AG09309 (cell line): Measurements from ENCODE around the gene AUH.

ENCODE experiments used
- DNase-seq: peaks from one replicate; pipeline ENCODE4 v3.0.0-alpha.2; 2010; ENCODE audit warnings: low read depth
- H3K4me3 ChIP-seq: 2 replicates; pipeline ENCODE4 v1.5.1; 2011; ENCODE audit warnings: mild to moderate bottlenecking, low read depth, low read length, moderate library complexity; ENCODE audit not compliant: control insufficient read depth
- TF ChIP-seq, protein P1 (sequence below): IDR thresholded peaks from 2 replicates; pipeline ENCODE4 v1.5.1; 2011; ENCODE audit warnings: mild to moderate bottlenecking, low read depth, low read length, inconsistent platforms; ENCODE audit not compliant: insufficient read depth, control insufficient read depth; ENCODE audit errors: missing control alignments

The AUH gene

DNA sequence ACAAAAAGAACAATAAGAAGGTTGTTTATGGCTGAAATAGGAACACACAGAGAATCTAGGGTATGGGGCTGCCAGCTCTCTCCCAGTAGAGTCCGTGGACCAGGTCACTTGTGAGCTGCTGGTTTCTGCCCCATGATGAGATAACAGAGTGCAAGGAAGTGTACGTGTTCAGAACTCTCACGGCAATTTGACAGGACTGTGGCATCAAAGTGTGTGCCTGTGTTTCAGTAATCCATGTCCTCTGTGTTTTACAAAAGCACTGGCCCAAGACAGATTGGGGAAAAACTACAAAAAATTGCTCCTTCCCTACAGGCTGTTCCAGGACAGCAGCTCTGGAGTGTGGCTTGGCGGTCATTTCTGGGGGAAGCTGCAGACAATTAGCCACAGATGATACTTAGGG lies 184.6 kb downstream of the AUH start:
- H3K4me3 ChIP-seq, result no peak overlapping the region
- TF ChIP-seq, protein P1, sequence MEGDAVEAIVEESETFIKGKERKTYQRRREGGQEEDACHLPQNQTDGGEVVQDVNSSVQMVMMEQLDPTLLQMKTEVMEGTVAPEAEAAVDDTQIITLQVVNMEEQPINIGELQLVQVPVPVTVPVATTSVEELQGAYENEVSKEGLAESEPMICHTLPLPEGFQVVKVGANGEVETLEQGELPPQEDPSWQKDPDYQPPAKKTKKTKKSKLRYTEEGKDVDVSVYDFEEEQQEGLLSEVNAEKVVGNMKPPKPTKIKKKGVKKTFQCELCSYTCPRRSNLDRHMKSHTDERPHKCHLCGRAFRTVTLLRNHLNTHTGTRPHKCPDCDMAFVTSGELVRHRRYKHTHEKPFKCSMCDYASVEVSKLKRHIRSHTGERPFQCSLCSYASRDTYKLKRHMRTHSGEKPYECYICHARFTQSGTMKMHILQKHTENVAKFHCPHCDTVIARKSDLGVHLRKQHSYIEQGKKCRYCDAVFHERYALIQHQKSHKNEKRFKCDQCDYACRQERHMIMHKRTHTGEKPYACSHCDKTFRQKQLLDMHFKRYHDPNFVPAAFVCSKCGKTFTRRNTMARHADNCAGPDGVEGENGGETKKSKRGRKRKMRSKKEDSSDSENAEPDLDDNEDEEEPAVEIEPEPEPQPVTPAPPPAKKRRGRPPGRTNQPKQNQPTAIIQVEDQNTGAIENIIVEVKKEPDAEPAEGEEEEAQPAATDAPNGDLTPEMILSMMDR, result no peak
- DNase-seq, result no peak

DNA sequence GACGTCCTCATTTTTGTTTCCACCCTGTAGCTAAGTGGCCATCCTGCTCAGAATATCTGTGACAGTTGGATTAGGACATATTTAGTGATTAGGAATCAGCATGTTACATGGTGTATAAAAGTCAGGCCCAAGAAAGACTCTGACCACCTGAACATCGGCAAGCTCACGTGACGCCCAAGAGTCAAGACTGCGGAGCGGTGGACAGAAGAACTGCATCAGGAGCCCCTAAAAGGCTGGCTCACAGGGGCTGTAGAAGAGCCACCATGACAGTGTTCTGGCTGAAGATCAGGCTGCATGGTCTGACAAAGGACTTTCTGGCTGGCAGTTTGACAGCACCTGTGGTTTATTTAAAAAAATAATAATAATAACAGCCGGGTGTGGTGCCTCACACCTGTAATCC lies 185.3 kb downstream of the AUH start:
- DNase-seq, result no peak
- TF ChIP-seq, protein P1, result no peak
- no peak overlapping the region for H3K4me3 ChIP-seq

DNA sequence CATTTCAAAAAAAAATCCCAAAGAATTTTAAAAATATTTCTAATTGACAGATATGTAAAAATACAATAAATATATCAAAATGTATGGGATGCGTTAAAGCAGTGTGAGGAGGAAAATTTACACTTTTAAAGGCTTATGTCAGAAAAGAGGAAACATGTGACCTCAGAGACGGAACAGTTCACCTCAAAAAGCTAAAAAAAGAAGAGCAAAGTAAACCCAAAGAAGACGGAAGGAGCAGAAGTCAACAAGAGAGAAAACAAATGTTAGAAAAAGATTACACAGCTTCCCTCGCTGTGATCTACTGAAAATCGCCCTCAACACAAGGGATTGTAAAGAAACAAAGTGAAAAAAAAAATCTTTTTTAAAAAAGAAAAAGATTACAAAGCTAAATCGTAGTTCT lies 186.9 kb downstream of the AUH start:
- no peak for DNase-seq
- TF ChIP-seq, protein P1, result no peak
- H3K4me3 ChIP-seq, result no peak overlapping the region

DNA sequence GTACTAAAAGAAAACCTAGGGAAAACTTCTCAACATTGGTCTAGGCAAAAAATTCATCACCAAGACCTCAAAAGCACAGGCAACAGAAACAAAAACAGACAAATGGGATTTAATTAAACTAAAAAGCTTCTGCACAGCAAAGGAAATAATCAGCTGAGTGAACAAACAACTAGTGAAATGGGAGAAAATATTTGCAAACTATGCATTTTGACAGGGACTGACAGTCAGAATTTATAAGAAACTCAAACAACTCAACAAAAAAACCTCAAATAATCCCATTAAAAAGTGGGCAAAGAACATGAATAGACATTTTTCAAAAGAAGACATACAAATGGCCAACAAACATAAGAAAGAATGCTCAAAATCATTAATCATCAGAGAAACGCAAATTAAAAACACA lies 189.4 kb downstream of the AUH start:
- H3K4me3 ChIP-seq, result no peak overlapping the region
- no peak for DNase-seq
- TF ChIP-seq, protein P1, result no peak

DNA sequence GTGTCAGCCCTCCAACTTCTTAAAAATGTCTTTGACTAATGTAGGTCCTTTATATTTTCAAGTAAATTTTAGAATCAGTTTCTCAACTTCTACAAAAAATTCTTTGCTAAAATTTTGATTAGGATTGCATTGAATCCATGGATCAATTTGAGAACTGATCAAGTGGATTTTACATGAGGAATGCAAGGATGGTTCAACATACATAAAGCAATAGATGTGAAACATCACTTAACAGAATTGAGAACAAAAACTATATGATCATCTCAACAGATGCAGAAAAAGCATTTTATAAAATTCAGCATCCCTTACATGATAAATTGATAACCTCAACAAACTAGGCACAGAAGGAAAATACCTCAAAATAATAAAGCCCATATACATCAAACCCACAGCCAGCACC lies 190.8 kb downstream of the AUH start:
- no peak for DNase-seq
- TF ChIP-seq, protein P1, result no peak
- no peak overlapping the region for H3K4me3 ChIP-seq

DNA sequence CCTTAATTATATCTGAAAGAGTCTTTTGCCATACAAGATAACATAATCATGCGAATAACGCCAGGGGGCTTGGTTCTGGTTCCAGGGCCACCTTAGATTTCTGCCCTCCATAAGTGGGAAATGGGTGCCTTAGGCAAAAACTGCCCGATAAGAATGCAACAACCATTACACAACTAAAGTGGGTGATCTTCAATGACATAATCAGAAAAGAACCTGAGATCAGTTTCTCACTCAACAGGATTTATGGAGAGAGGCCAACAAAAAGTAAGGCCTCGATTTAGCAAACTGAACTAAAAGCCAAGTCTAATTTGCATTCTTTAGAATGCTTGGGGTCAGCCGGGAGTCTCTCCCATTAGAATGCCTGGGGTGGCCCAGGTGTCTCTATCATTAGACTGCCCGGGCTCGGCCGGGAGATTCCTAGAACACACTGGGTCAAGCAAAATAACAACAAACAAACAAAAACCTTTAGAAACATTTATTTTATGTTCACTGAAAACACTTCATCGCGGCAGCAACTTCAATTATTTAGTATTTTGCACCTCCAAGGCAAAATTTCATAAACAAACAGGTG lies 194.8 kb downstream of the AUH start:
- DNase-seq, result no peak
- H3K4me3 ChIP-seq, result no peak overlapping the region
- TF ChIP-seq, protein P1, result no peak
